22Rv1 (cell line): Measurements from ENCODE around the gene CARD14.

Experiments used
- ZFX ChIP-seq: fragments of 450-650 bp; IDR thresholded peaks from 2 replicates; pipeline ENCODE4 v1.6.1; 2017; ENCODE audit warnings: antibody characterized with exemption, borderline replicate concordance
- TF ChIP-seq, protein P1 (sequence below): fragments of 450-650 bp; IDR thresholded peaks from 2 replicates; pipeline ENCODE4 v1.5.1; 2017; ENCODE audit warnings: mild to moderate bottlenecking

GRCh38 chr17:80205811-80206210 is 36.0 kb downstream of the CARD14 start:
- TF ChIP-seq, protein P1, sequence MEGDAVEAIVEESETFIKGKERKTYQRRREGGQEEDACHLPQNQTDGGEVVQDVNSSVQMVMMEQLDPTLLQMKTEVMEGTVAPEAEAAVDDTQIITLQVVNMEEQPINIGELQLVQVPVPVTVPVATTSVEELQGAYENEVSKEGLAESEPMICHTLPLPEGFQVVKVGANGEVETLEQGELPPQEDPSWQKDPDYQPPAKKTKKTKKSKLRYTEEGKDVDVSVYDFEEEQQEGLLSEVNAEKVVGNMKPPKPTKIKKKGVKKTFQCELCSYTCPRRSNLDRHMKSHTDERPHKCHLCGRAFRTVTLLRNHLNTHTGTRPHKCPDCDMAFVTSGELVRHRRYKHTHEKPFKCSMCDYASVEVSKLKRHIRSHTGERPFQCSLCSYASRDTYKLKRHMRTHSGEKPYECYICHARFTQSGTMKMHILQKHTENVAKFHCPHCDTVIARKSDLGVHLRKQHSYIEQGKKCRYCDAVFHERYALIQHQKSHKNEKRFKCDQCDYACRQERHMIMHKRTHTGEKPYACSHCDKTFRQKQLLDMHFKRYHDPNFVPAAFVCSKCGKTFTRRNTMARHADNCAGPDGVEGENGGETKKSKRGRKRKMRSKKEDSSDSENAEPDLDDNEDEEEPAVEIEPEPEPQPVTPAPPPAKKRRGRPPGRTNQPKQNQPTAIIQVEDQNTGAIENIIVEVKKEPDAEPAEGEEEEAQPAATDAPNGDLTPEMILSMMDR, result no peak
- TF ChIP-seq ZFX, result no peak
